DND-41 (cell line): Measurements from ENCODE around the gene PCED1B.
"Not testable (repeated sequence)": the region's sequence is repeated elsewhere in the genome, so short reads cannot be mapped to it uniquely, and the experiment has no call there.

Experiments used
- ATAC-seq: fragments of 200-7000 bp; cut with Tn5 transposase; 3 replicates; pipeline ENCODE4 v1.9.1; 2021; ENCODE audit warnings: low read depth; ENCODE audit not compliant: insufficient read depth
- DNase-seq: peaks from one replicate; pipeline ENCODE4 v3.0.0-alpha.2; 2020
- H2AFZ ChIP-seq: 2 replicates; pipeline ENCODE4 v1.6.0; 2012; ENCODE audit warnings: low read depth, low read length
- H3K27ac ChIP-seq: 2 replicates; pipeline ENCODE4 v1.5.1; 2012; ENCODE audit warnings: low read length, inconsistent platforms
- H3K27me3 ChIP-seq: fragments of 200-600 bp; sonication (generic); 2 replicates; pipeline ENCODE4 v1.6.0; 2012; ENCODE audit warnings: low read length, mild to moderate bottlenecking, inconsistent platforms; ENCODE audit not compliant: insufficient read depth, poor library complexity
- H3K36me3 ChIP-seq: 2 replicates; pipeline ENCODE4 v1.5.1; 2012; ENCODE audit warnings: low read length, inconsistent platforms; ENCODE audit not compliant: insufficient read depth
- H3K4me1 ChIP-seq: 2 replicates; pipeline ENCODE4 v1.5.1; 2012; ENCODE audit warnings: mild to moderate bottlenecking, low read length; ENCODE audit not compliant: insufficient read depth
- H3K4me2 ChIP-seq: 2 replicates; pipeline ENCODE4 v1.6.0; 2012; ENCODE audit warnings: mild to moderate bottlenecking, moderate library complexity, low read length, inconsistent platforms; ENCODE audit not compliant: insufficient read depth
- H3K4me3 ChIP-seq, 2 experiments: fragments of 200-600 bp in 1 of 2; shearing (Covaris generic) in 1 of 2; 2 replicates each; pipeline ENCODE4 v1.5.1; 2012 to 2016; ENCODE audit warnings: inconsistent platforms in 2 of 2, low read length in 2 of 2, mild to moderate bottlenecking in 2 of 2, low read depth in 1 of 2, moderate library complexity in 1 of 2
- H3K79me2 ChIP-seq: 2 replicates; pipeline ENCODE4 v1.6.0; 2012; ENCODE audit warnings: low read length, inconsistent platforms; ENCODE audit not compliant: insufficient read depth
- H3K9ac ChIP-seq: 2 replicates; pipeline ENCODE4 v1.6.0; 2012; ENCODE audit warnings: low read depth, mild to moderate bottlenecking, inconsistent platforms, low read length, moderate library complexity
- H3K9me3 ChIP-seq: 2 replicates; pipeline ENCODE4 v1.5.1; 2012; ENCODE audit warnings: low read length, moderate library complexity, mild to moderate bottlenecking, inconsistent platforms; ENCODE audit not compliant: insufficient read depth, severe bottlenecking
- H4K20me1 ChIP-seq: 2 replicates; pipeline ENCODE4 v1.6.0; 2012; ENCODE audit warnings: low read length; ENCODE audit not compliant: insufficient read depth
- EZH2 ChIP-seq: IDR thresholded peaks from 3 replicates; pipeline ENCODE4 v1.6.1; 2012; ENCODE audit warnings: borderline replicate concordance, low read depth, mild to moderate bottlenecking, moderate library complexity, low read length, inconsistent platforms; ENCODE audit not compliant: severe bottlenecking
- TF ChIP-seq, protein P1 (sequence below): IDR thresholded peaks from 2 replicates; pipeline ENCODE4 v1.5.1; 2012; ENCODE audit warnings: borderline replicate concordance, low read length, moderate library complexity, mild to moderate bottlenecking; ENCODE audit not compliant: poor library complexity, severe bottlenecking; ENCODE audit errors: extremely low read depth

Gene PCED1B

DNA sequence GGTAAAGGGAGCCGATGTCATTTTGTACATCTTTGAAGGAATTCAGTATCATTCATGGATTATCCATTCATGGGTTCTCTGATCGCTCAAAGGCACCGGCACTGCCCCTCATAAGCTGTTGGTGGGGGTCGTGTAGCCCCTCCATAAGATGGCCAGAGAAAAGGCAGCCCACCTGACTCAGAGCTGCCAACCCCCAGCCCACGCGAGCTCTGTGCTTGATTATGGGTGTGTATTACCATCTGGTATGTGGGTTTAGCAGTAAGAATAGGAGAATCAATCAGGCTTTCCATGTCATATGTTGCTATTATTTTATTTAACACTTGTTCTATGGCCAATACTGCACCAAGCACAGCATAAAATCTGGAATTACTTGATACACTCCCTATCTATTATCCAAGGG is 32.4 kb downstream of the PCED1B start:
- Histone ChIP-seq H3K9me3 (no peaks in the 10 kb centered on the region), H3K9ac (no peak overlapping the region)
- no peak for ATAC-seq

DNA sequence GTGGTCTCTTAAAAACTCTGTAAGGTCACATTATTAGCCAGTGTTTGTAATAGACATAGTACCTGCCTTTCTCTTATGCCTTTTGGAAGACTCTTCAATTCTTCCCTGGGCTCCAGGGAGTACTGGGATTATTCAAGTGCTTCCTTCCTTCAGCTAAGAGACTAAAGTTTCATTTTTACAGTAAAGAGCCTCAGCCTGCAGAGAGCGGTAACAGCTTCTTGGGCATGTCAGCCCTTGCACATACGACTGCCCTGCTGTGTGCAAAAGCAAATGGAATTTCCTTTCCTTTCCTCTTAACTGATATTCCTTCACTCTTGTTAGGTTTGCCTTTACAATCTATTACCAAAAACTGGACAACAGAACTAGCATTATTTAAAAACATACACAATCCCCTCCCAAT is 33.3 kb downstream of the PCED1B start:
- Histone ChIP-seq H3K27me3 (no peaks in the 10 kb centered on the region), H3K9me3 (no peaks in the 10 kb centered on the region), H3K4me2 (no peak overlapping the region), H4K20me1 (no peaks in the 10 kb centered on the region), H3K27ac (no peak overlapping the region), H3K79me2 (no peaks in the 10 kb centered on the region), H3K9ac (no peak overlapping the region), H3K4me1 (no peaks in the 10 kb centered on the region), H3K4me3 (no peak overlapping the region), H2AFZ (no peak overlapping the region), H3K36me3 (no peaks in the 10 kb centered on the region)
- no peak for ATAC-seq
- no peak for DNase-seq
- TF ChIP-seq EZH2, result no peak
- TF ChIP-seq, protein P1, sequence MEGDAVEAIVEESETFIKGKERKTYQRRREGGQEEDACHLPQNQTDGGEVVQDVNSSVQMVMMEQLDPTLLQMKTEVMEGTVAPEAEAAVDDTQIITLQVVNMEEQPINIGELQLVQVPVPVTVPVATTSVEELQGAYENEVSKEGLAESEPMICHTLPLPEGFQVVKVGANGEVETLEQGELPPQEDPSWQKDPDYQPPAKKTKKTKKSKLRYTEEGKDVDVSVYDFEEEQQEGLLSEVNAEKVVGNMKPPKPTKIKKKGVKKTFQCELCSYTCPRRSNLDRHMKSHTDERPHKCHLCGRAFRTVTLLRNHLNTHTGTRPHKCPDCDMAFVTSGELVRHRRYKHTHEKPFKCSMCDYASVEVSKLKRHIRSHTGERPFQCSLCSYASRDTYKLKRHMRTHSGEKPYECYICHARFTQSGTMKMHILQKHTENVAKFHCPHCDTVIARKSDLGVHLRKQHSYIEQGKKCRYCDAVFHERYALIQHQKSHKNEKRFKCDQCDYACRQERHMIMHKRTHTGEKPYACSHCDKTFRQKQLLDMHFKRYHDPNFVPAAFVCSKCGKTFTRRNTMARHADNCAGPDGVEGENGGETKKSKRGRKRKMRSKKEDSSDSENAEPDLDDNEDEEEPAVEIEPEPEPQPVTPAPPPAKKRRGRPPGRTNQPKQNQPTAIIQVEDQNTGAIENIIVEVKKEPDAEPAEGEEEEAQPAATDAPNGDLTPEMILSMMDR, result no peak

More for the DNA sequence above, 32.4 kb downstream of the PCED1B start:
- Histone ChIP-seq H3K36me3 (no peaks in the 10 kb centered on the region), H3K79me2 (no peaks in the 10 kb centered on the region), H3K4me1 (no peaks in the 10 kb centered on the region), H3K4me2 (no peak overlapping the region), H2AFZ (no peak overlapping the region), H3K27ac (no peak overlapping the region), H4K20me1 (no peaks in the 10 kb centered on the region), H3K27me3 (no peaks in the 10 kb centered on the region), H3K4me3 (no peak overlapping the region)
- TF ChIP-seq, protein P1, result no peak
- TF ChIP-seq EZH2, result no peak
- no peak for DNase-seq

DNA sequence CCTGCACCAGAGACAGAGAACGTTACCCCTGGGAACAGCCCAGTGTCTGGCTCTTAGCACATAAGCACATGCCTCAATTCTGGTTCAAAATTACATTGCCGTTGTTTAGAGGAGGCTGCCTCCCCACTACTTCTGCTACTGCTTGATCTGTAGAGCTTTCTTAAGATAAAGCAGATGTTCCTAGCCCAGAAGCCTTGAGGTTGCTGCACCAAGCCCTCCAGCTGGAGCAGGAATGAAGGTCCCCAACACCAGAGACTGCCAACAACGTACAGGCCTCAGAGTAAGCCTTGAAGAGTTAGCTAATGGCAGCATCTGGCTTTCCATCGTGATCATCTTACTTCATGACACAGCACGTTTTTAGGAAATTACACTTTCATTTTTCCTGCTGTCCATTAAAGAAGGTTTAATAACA is 35.1 kb downstream of the PCED1B start:
- no peak overlapping the region for H3K9ac ChIP-seq
- no peaks in the 10 kb centered on the region for H3K4me1 ChIP-seq
- H3K4me3 ChIP-seq, result no peak overlapping the region
- no peaks in the 10 kb centered on the region for H3K36me3 ChIP-seq
- H3K9me3 ChIP-seq, result no peaks in the 10 kb centered on the region
- H3K27ac ChIP-seq, result no peak overlapping the region
- ATAC-seq (0 out of 3 replicates have a peak, but pooled peaks have one; percentile 35), DNase-seq (no peak)
- H3K27me3 ChIP-seq, result no peaks in the 10 kb centered on the region
- H3K79me2 ChIP-seq, result no peaks in the 10 kb centered on the region
- H3K4me2 ChIP-seq, result no peak overlapping the region
- no peak for TF ChIP-seq EZH2
- TF ChIP-seq, protein P1, result no peak
- 0 out of 2 replicates have a peak overlapping the region, but pooled peaks have one; percentile 16 for H2AFZ ChIP-seq
- H4K20me1 ChIP-seq, result no peaks in the 10 kb centered on the region

DNA sequence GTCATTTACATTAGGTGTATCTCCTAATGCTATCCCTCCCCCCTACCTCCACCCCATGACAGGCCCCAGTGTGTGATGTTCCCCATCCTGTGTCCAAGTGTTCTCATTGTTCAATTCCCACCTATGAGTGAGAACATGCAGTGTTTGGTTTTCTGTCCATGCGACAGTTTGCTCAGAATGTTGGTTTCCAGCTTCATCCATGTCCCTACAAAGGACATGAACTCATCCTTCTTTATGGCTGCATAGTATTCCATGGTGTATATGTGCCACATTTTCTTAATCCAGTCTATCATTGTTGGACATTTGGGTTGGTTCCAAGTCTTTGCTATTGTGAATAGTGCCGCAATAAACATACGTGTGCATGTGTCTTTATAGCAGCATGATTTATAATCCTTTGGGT is 37.9 kb downstream of the PCED1B start:
- H2AFZ ChIP-seq, H3K4me1 ChIP-seq, H3K4me2 ChIP-seq, DNase-seq, H4K20me1 ChIP-seq, H3K27ac ChIP-seq, H3K4me3 ChIP-seq, H3K9me3 ChIP-seq, H3K9ac ChIP-seq, ATAC-seq, H3K79me2 ChIP-seq, H3K27me3 ChIP-seq, H3K36me3 ChIP-seq: not testable (repeated sequence)
